Measurements from ENCODE around the gene NOTCH1.

GRCh38 chr9:136563646-136564325 is 17.9 kb upstream of the NOTCH1 start:
- TF ChIP-seq SMC3 (IDR thresholded peaks at IDR 0.05; ENCODE audit: low read depth, low read length) (no peak), CTCF (conservative IDR thresholded peaks at IDR 0.05; ENCODE audit: low read depth, low read length) (no peak), MAZ (IDR thresholded peaks at IDR 0.05; ENCODE audit: borderline replicate concordance, low read depth, low read length) (no peak), POLR2A (IDR thresholded peaks at IDR 0.05; ENCODE audit: low read depth, low read length) (no peak), RAD21 (IDR thresholded peaks at IDR 0.05; ENCODE audit: low read length) (no peak), MAFK (IDR thresholded peaks at IDR 0.05; ENCODE audit: low read depth, low read length) (no peak), RCOR1 (IDR thresholded peaks at IDR 0.05; ENCODE audit: insufficient replicate concordance, low read length) (no peak), CEBPB (IDR thresholded peaks at IDR 0.05; ENCODE audit: low read depth, low read length) (no peak), MXI1 (IDR thresholded peaks at IDR 0.05; ENCODE audit: borderline replicate concordance, low read depth, low read length) (no peak), RFX5 (IDR thresholded peaks at IDR 0.05; ENCODE audit: low read depth, low read length) (no peak)
- TF ChIP-seq, protein P1, sequence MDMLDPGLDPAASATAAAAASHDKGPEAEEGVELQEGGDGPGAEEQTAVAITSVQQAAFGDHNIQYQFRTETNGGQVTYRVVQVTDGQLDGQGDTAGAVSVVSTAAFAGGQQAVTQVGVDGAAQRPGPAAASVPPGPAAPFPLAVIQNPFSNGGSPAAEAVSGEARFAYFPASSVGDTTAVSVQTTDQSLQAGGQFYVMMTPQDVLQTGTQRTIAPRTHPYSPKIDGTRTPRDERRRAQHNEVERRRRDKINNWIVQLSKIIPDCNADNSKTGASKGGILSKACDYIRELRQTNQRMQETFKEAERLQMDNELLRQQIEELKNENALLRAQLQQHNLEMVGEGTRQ (IDR thresholded peaks at IDR 0.05; ENCODE audit: low read depth, low read length): no peak

Measured in IMR-90 (cell line).